Peyer's patch (tissue), 4 donors: ENCODE data around the gene STIP1. TPM values are rescaled to one million over a fixed set of nuclear protein-coding genes. Genes with fewer than 3 reads are reported as not detected.

Experiments used
- DNase-seq, 3 donors: peaks; one replicate each; pipeline ENCODE4 v3.0.0-alpha.2; 2017 to 2019
- H3K27ac ChIP-seq, 4 donors: fragments of 200-600 bp; sonication (generic); one replicate each; pipeline ENCODE4 v1.5.1; 2016 to 2019
- H3K27me3 ChIP-seq, 2 donors: fragments of 200-600 bp; sonication (generic); one replicate each; pipeline ENCODE4 v1.5.1; 2019
- H3K36me3 ChIP-seq, 3 donors: fragments of 200-600 bp; sonication (generic); one replicate each; pipeline ENCODE4 v1.5.1; 2016 to 2019
- H3K4me1 ChIP-seq, 4 donors: fragments of 200-600 bp; sonication (generic); one replicate each; pipeline ENCODE4 v1.5.1; 2016 to 2019
- H3K4me3 ChIP-seq, 4 donors: fragments of 200-600 bp; sonication (generic); 1 replicate in 3 of 4; 2 replicates in 1 of 4; pipeline ENCODE4 v1.5.1; 2016 to 2019; ENCODE audit warnings: mild to moderate bottlenecking in 1 of 4
- H3K9me3 ChIP-seq, 4 donors: fragments of 200-600 bp; sonication (generic); one replicate each; pipeline ENCODE4 v1.5.1; 2016 to 2019; ENCODE audit warnings: mild to moderate bottlenecking in 1 of 4
- CTCF ChIP-seq, 6 experiments: fragments of 450-650 bp in 4 of 6; fragments of 200-600 bp in 2 of 6; sonication (generic) in 1 of 6; IDR thresholded peaks; one replicate each; pipeline ENCODE4 v1.5.1; 2017 to 2019; ENCODE audit warnings: antibody characterized with exemption in 6 of 6, mild to moderate bottlenecking in 3 of 6, moderate library complexity in 1 of 6
- POLR2A ChIP-seq, 2 donors: fragments of 450-650 bp; IDR thresholded peaks; one replicate each; pipeline ENCODE4 v1.5.1; 2017; ENCODE audit warnings: antibody characterized with exemption in 2 of 2, mild to moderate bottlenecking in 2 of 2, moderate library complexity in 2 of 2
- total RNA-seq, 4 donors: library from RNA; depleted of rRNA; stranded (reverse); fragments of >200 nt; gene quantifications; one replicate each; pipeline ENCODE4 v1.1.0, GENCODE V29; 2016

The STIP1 gene
- total RNA-seq, 4 donors from 2014 or later: 50.3 to 106 (median 67.0) TPM

DNA sequence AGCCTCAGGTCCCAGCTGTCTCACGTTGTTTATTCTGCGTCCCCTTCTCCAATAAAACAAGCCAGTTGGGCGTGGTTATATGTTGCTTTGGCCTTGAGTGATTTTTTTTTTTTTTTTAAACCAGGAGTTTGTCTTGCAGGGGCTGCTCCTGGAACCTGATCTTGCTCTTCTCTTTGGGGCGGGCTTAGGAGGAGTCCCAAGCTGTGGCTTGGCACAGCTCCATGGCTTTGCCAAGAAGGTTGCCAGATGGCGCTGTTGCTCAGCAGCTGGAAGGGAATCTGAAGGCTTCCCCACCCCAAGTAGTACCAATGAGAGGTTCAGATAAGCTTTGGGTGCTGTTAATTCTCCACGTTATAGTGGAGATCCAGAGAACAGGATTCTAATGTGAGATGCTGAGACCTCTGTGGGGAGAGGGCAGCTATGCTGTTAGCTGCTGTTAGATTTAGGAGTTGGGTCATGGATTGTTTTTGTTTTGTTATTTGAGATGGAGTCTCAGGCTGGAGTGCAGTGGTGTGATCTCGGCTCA lies 18.6 kb downstream of the STIP1 start:
- DNase-seq: peak; percentile 87 to 96 (median 89)
- peaks cover 0 to 48% (median 3%) of the 10 kb centered on the region in 3 donors for H3K36me3 ChIP-seq

DNA sequence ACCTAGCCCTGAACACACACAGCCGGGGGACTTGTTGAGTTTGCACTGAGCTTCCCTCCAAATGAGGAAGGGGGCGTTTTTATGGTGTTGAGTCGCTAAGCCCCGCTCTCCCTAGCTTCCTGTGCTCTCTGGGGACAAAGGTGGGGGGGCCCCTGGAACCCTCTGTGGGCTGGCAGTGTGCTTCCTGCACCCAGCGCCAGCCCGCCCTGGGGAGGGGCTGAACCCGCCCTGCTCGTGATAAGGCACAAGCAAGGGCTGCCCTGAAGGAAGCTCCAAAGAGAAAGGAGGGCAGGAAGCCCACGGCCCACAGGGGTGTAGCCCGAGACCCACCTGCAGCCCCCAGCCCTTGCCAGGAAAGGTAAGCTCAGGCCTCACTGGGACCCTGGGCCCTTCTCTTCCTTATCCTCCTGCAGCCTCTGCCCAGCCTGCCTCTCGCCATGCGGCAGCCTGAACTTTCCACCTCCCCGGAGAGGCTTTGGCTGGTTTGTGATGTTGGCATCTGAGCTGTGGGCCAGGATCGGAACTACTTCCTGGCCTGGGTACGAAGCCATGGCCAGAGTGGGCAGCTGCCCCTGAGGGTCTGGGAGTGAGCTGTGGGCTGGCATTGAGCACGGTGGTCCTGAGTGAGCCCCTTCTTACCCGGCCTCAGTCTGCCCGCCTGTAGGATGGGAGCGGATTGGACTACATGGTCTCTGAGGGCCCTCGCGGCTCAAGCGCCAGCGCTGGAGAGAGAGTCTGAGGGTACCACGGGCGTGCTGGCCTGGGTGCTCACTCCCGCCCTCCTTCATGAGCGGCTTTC lies 20.7 kb downstream of the STIP1 start, which contains the start of gene FERMT3:
Gene FERMT3 (plus strand): TSS at position 265 of the 799 bp plus-strand sequence. CDS start 644 bp downstream, outside the sequence.
- peaks cover 0 to 33% (median 18%) of the 10 kb centered on the region in 4 donors for H3K4me1 ChIP-seq

More for the DNA sequence above, 18.6 kb downstream of the STIP1 start:
- Histone ChIP-seq H3K4me3 (no peak overlapping the region), H3K27me3 (no peaks in the 10 kb centered on the region), H3K4me1 (peaks cover 0 to 33% (median 18%) of the 10 kb centered on the region in 4 donors), H3K9me3 (no peaks in the 10 kb centered on the region), H3K27ac (peak overlapping the region in 2 of 4 donors; percentile 81 to 86)
- TF ChIP-seq CTCF (IDR thresholded peaks at IDR 0.05) (peak; percentile 63 to 91 (median 86)), POLR2A (IDR thresholded peaks at IDR 0.05) (no peak)

GRCh38 chr11:64207256-64208085 lies 21.5 kb downstream of the STIP1 start:
- no peak for TF ChIP-seq CTCF (IDR thresholded peaks at IDR 0.05)
- no peak for TF ChIP-seq POLR2A (IDR thresholded peaks at IDR 0.05)
- Histone ChIP-seq H3K36me3 (peaks cover 0 to 38% (median 3%) of the 10 kb centered on the region in 3 donors), H3K4me3 (peak overlapping the region; percentile 53 to 66 (median 56)), H3K27ac (peak overlapping the region; percentile 81 to 86 (median 84)), H3K9me3 (no peaks in the 10 kb centered on the region), H3K27me3 (no peaks in the 10 kb centered on the region), H3K4me1 (peaks cover 0 to 33% (median 18%) of the 10 kb centered on the region in 4 donors)
- peak in 2 of 3 donors; percentile 86 to 90 for DNase-seq

More for the DNA sequence above, 20.7 kb downstream of the STIP1 start, which contains the start of gene FERMT3:
- Histone ChIP-seq H3K4me3 (peak within 1 kb of the TSS; percentile 53 to 66 (median 56)), H3K36me3 (peaks cover 0 to 38% (median 3%) of the 10 kb centered on the region in 3 donors), H3K27me3 (no peaks in the 10 kb centered on the region), H3K27ac (peak within 1 kb of the TSS; percentile 81 to 86 (median 84)), H3K9me3 (no peaks in the 10 kb centered on the region)
- TF ChIP-seq POLR2A (IDR thresholded peaks at IDR 0.05) (peak; percentile 9 to 37), CTCF (IDR thresholded peaks at IDR 0.05) (no peak)
- peak; percentile 87 to 95 (median 91) for DNase-seq

GRCh38 chr11:64208086-64208795 lies 22.3 kb downstream of the STIP1 start:
- no peaks in the 10 kb centered on the region for H3K27me3 ChIP-seq
- H3K36me3 ChIP-seq: peaks cover 0 to 31% (median 0%) of the 10 kb centered on the region in 3 donors
- peaks cover 0 to 33% (median 18%) of the 10 kb centered on the region in 4 donors for H3K4me1 ChIP-seq
- H3K27ac ChIP-seq: peak overlapping the region; percentile 81 to 86 (median 84)
- H3K4me3 ChIP-seq: peak overlapping the region; percentile 53 to 66 (median 56)
- H3K9me3 ChIP-seq: no peaks in the 10 kb centered on the region
- TF ChIP-seq POLR2A (IDR thresholded peaks at IDR 0.05) (no peak), CTCF (IDR thresholded peaks at IDR 0.05) (no peak)
- DNase-seq: no peak
